ENCODE data around the gene PRKAG2.
"Not testable (repeated sequence)": the region's sequence is repeated elsewhere in the genome, so short reads cannot be mapped to it uniquely, and the experiment has no call there.

PRKAG2 gene

GRCh38 chr7:151801291-151801690, 75.6 kb downstream of the PRKAG2 start:
- no peak for DNase-seq (ENCODE audit: low read depth)

DNA sequence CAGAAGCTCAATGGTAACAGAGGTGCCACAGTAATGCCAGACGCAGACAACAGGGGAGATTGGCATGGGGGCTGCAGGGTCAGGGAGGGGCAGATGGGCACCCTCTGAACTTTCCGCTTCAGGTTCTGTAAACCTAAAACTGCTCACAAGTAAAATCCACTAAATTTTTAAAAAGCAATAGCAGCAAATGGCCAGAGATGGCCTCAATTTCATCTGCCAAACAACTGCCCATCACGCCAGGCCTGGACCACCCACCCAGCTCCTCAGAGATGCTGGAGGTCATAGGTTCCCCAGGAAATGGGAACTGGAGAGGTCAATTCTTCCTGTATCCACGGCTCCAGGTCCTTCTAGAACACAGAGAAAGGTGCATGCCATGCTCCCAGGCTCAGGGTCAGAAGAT, 76.1 kb downstream of the PRKAG2 start:
- DNase-seq (ENCODE audit: low read depth): no peak

DNA sequence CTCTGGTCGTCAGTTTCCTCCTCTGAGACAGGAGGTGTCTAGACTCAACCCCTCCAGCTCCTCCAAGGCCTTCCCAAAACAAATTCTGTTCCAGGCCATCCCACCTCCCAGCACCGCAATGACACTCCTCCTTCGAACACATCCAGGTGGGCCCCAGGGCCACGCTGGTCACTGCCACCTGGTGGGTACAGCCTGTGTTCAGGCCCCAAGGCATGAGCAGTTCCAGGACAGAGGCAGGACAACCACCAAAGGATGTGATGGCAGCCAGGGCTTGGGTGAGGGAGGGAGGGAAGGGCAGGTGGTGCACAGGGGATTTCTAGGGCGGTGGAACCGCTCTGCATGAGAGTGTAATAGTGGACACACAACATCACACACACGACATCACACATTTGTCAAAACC, 76.5 kb downstream of the PRKAG2 start:
- DNase-seq (ENCODE audit: low read depth): no peak

GRCh38 chr7:151799506-151799905, 77.4 kb downstream of the PRKAG2 start:
- no peak for DNase-seq (ENCODE audit: low read depth)

- DNase-seq (ENCODE audit: low read depth): no peak
Measured at GRCh38 chr7:151798851-151799448, 78.0 kb downstream of the PRKAG2 start.

DNA sequence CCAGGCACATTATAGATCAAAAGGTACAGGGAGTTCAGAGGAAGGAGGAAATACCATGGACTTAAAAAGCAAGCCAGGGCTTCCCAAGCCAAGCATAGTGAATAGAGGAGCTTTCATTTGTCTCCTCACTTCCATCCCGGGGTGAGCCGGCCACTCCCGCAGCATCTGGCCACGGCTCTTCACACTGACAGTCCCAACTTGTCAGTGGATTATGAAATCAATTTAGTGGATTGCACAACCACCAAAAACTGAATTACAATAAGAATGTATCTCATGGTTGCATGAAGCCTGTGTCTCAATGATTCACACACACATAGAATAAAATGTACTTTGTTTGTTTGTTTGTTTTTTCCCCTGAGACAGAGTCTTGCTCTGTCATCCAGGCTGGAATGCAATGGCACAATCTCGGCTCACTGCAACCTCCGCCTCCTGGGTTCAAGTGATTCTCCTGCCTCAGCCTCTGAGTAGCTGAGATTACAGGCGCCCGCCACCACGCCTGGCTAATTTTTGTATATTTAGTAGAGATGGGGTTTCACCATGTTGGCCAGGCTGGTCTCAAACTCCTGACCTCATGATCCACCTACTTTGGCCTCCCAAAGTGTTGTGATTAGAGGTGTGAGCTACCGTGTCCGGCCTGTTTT, 79.1 kb downstream of the PRKAG2 start:
- DNase-seq (ENCODE audit: low read depth): not testable (repeated sequence)

- DNase-seq (ENCODE audit: low read depth): no peak
Measured at GRCh38 chr7:151796871-151797537, 79.9 kb downstream of the PRKAG2 start.

DNA sequence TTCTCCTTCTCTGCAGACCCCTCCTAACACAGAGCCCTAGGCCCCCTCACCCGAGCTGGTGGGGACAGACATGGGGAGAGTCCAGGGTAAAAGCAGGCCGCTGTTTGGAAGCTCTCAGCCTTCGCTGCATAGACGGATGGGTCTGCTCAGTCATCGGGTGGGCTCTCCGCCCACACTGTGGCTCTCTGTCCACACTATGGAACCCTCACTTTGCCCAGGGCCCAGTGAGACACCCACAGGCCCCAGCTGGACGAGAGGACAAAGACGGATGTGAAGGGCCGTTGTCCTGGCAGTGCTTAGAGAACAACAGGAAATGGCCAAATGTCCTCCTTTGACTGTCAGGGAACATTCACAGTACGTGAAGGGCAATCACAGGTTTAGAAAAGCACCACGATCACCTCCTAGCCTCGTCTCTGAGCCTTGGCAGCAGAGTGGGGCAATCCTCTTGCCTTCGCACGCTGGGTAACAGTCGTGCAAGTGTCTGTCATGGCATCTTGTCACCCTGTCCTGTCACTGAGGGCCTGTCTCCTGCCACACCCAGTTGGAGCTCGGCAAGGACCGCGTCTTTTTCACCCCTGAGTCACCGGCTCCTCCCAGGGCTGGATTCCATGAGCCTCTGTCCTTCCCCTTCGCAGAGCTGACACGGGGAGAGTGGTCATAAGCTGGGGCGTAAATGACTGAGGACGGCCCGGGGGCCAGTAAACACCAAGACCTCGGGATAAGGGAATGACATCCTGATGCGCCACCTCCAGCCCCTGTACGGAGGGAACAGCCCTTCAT, 80.6 kb downstream of the PRKAG2 start:
- DNase-seq (ENCODE audit: low read depth): no peak

DNA sequence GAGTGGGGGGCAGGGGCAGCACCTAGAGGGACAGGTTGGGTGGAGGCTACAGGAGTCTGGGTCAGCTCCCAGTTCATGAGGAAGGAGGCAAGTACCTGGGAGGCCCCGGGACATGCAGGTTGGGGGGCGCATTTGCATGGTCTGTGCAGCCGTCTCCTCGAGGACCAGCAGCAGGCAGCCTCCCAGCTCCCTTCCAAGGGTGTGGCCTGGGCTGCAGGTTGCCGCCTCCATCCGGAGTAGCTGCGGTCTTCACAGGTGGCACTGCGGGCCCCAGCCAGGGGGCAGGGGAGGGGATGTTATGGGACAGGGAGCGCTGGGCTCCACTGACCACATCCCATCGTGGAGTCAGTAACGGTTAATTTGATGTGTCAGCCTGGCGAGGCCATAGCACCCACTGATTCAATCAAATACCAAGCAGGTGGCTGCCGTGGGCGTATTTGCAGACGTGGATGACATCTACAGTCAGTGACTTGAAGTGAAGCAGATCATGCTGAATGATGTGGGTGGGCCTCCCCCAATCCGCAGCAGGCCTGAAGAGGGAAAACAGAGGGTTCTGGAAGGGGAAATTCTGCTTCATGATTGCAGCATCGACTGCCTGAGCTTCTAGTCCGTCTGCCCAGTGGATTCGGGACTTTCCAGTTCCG, 81.6 kb downstream of the PRKAG2 start:
- DNase-seq (ENCODE audit: low read depth): no peak

DNA sequence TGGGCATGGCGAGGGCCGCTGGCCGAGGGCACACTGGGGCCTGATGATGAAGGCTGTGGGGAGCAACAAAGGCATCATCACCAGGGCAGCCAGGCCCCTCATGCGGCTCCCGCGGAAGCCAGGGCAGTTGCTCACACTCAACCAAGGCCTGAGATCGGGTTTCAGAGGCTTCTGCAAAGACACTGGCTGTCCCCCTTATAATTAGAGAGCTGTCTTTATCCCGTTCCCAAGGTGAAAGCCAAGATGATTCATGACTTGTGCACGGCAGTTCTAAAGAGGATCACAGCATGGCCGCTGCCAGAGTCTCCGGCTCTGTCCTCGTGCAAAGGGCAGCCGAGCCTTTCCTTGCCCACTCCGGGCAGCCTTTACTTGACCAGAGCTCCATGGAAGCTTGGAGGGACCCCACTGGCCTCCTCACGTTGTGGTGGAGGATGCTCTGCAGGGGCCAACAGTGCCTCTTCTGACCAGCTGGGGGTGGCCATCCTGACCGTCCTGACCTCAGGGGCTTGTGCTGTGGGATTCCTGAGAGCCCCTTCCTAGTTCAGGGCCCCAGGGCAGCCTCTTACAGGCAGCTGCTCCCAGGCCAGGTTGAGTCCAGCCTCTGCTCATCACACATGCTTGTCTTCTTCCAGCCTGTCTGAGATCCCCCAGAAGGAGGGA, 82.3 kb downstream of the PRKAG2 start:
- DNase-seq (ENCODE audit: low read depth): no peak

- no peak for DNase-seq (ENCODE audit: low read depth)
Measured at GRCh38 chr7:151793991-151794507, 82.9 kb downstream of the PRKAG2 start.

DNA sequence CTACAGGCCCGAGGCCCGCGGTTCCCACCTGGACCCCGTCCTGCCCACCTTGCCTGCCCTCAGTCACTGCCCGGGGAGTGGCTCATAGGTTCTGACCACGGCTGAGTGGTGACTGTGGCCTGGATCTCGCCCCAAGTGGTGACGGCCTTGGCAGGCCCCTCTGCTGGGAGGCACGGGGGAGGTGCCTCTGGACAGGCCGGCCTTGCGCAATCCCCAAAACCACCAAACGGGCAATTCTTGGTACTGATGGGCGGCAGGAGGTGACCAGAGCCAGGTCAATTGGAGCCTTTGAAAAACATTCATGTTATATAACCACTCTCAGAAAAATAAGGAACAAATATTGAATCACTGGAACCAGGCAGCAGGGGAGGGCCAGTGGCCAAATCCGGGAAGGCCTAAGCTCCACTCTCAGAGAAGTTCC, 83.4 kb downstream of the PRKAG2 start:
- no peak for DNase-seq (ENCODE audit: low read depth)

- no peak for DNase-seq (ENCODE audit: low read depth)
Measured at GRCh38 chr7:151792636-151793035, 84.3 kb downstream of the PRKAG2 start.

DNA sequence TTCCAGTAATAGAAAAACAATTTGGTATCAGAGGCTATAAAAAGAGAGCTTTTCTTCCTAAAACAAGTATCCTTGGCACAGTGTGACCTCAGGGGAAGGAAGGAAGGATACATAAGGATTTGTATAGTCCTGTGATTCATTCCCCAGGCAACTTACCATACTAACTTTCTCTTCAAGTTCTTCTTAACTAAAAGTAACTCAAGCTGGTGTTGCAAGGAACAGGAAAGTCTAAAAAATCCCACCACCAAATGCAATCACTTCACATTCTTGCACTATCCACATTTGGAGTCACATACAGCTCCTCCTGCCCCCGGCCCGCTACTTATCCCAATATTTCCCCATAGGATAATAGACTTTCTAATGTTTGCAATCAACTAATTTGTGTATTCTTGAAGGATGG, 84.8 kb downstream of the PRKAG2 start:
- no peak for DNase-seq (ENCODE audit: low read depth)

- DNase-seq (ENCODE audit: low read depth): no peak
Measured at GRCh38 chr7:151790830-151791620, 85.9 kb downstream of the PRKAG2 start.

- DNase-seq (ENCODE audit: low read depth): no peak
Measured at GRCh38 chr7:151790095-151790829, 86.7 kb downstream of the PRKAG2 start.

GRCh38 chr7:151789380-151789947, 87.5 kb downstream of the PRKAG2 start:
- no peak for DNase-seq (ENCODE audit: low read depth)

DNA sequence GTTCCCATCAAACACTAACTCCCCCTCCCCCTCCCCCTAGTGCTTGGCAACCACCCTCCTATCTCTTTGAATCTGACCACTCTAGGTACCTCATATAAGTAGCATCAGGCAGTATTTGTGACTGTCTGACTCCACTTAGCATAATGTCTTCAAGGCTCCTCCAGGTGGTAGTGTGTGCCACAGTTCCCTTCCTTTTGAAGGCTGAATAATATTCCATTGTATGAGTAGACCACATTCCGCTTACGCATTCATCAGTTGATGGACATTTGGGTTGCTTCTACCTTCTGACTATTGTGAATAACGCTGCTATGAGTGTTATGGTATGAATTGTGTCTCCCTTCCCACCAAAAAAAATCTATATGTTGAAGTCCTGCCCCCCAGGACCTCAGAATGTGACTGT, 89.6 kb downstream of the PRKAG2 start:
- no peak for DNase-seq (ENCODE audit: low read depth)

DNA sequence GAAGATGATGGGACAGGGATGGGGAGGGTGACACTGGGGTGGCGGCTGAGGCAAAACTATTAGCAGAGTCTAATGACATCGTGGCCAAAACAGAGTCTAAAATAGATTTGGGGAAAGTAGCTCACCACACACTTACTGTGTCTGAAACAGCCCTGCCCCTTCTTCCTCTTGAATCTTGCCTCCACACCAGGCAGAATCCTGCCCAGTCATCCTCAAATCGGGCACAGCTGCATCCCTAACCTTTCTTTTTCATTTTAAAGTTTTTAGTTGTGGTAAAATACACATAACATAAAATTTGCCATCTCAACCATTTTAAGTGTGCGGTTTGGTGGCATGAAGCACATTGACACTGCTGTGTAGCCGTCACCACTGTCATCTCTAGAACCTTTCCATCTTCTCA, 90.0 kb downstream of the PRKAG2 start:
- DNase-seq (ENCODE audit: low read depth): no peak

GRCh38 chr7:151786241-151786640, 90.7 kb downstream of the PRKAG2 start:
- DNase-seq (ENCODE audit: low read depth): no peak
